SK-N-SH (cell line): Measurements from ENCODE around the gene CBFA2T2.

Source experiments
- EZH2phosphoT487 ChIP-seq: fragments of 200-600 bp; sonication (generic); IDR thresholded peaks from 2 replicates; pipeline ENCODE4 v1.6.1; 2017; ENCODE audit warnings: low read depth, mixed run types, mild to moderate bottlenecking, antibody characterized with exemption, moderate library complexity, borderline replicate concordance
- MXI1 ChIP-seq: IDR thresholded peaks from 2 replicates; pipeline ENCODE4 v1.6.1; 2012; ENCODE audit warnings: mild to moderate bottlenecking, low read depth, low read length, improper control_type of control experiment
- TF ChIP-seq, protein P1 (sequence below): fragments of 200-600 bp; sonication (generic); IDR thresholded peaks from 2 replicates; pipeline ENCODE4 v1.6.1; 2017; ENCODE audit warnings: antibody characterized with exemption, mild to moderate bottlenecking, moderate library complexity

- no peak for TF ChIP-seq EZH2phosphoT487
- TF ChIP-seq MXI1, result no peak
- TF ChIP-seq, protein P1, sequence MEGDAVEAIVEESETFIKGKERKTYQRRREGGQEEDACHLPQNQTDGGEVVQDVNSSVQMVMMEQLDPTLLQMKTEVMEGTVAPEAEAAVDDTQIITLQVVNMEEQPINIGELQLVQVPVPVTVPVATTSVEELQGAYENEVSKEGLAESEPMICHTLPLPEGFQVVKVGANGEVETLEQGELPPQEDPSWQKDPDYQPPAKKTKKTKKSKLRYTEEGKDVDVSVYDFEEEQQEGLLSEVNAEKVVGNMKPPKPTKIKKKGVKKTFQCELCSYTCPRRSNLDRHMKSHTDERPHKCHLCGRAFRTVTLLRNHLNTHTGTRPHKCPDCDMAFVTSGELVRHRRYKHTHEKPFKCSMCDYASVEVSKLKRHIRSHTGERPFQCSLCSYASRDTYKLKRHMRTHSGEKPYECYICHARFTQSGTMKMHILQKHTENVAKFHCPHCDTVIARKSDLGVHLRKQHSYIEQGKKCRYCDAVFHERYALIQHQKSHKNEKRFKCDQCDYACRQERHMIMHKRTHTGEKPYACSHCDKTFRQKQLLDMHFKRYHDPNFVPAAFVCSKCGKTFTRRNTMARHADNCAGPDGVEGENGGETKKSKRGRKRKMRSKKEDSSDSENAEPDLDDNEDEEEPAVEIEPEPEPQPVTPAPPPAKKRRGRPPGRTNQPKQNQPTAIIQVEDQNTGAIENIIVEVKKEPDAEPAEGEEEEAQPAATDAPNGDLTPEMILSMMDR, result no peak
These were observed 167.8 kb downstream of the CBFA2T2 start for GRCh38 chr20:33657704-33658095.
